HG03354 (cell line): ENCODE results near the gene USP4.
"Not testable (repeated sequence)": the region's sequence is repeated elsewhere in the genome, so short reads cannot be mapped to it uniquely, and the experiment has no call there.

Source experiments
- ATAC-seq: cut with Tn5 transposase; IDR thresholded peaks from one replicate; pipeline ENCODE4 v1.9.1; 2021; ENCODE audit warnings: mild to moderate bottlenecking; ENCODE audit not compliant: unreplicated experiment, poor library complexity, severe bottlenecking

Gene USP4

DNA sequence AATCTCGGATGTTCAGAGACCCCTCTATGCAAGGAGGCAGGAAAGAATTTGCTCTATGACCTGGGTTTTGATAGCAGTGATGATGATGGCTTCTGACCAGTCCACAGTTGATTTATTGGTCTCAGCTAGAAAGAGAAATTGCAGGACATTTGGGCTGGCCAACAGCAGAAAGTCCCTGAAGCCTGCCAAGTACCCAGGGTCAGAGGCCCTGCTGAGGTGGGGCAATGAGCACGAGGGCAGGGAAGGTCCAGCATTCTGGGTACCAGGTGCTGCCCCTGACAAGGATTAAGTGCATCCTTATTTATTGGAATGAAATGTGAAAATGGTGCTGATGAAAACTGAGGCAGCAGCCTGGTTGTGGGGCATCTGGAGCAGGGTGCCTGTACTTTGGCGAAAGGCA, 82.7 kb downstream of the USP4 start:
- ATAC-seq: no peak

DNA sequence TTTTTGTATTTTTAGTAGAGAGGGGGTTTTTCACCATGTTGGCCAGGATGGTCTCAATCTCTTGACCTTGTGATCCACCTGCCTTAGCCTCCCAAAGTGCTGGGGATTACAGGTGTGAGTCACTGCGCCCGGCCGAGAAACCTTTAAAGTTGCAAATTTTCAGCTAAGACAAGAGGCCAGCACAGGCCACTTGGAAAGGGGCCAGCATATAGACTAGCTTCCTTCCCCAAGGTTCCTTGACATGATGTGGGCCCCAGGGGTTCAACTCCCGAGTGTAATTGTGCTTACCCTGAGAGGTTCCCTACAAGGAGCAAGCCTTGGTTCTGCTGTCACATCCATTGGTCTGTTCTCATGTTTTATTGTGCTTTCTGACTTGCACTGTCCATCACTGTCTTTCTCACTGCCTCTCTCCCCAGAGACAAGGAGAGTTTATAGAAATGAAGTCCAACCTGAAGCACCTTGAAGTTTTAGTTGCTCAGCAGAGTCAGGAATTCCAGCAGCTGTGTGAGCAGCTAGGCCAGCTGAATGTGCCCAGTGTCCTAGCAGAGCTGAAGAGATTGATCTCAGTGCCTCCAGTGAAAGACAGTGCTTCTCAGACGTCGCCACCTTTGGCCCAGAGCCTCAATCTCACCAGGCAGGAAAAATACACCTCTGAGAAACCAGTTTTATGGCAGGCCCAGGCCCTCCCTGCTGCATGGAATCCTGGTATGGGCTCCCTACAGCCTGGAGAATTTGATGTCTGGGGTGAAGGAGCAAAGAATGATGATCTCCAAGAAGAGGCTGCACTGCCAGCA, 83.9 kb downstream of the USP4 start:
- no peak for ATAC-seq

DNA sequence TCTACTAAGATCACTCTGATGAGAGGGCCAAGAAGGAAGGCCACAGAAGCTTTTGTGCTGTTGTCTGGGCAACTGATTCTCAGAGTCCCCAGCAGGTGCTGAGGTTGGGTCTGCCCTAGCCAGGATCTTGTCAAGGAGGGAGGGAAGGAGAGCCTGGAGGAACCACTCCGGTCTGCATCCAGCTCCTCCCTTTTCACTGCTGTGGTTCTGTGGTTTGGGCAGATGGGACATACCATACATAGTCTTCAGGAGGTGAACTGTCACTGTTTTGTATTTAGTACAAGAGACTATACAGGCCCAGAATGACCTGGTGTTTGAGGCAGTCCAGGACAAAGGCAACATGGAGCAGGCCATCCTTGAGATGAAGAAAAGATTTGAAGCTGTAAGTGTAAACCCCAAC, 84.7 kb downstream of the USP4 start:
- ATAC-seq: no peak

DNA sequence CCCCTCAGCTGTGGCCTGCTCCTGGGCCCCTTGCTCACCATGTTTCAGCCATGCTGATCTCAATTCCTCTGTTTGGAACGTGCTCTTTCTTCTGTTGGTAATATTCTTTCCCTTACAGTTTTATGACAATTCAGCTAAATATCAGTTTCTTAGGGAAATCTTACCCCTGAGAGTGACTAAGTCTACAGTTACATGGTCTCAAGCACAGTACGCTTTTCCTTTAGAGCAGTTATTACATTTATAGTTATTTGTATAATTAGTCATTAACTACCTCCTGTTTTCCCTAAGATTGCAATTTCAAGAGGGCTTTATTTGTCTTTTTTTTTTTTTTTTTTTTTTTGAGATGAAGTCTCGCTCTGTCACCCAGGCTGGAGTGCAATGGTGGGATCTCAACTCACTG, 86.3 kb downstream of the USP4 start:
- no peak for ATAC-seq

DNA sequence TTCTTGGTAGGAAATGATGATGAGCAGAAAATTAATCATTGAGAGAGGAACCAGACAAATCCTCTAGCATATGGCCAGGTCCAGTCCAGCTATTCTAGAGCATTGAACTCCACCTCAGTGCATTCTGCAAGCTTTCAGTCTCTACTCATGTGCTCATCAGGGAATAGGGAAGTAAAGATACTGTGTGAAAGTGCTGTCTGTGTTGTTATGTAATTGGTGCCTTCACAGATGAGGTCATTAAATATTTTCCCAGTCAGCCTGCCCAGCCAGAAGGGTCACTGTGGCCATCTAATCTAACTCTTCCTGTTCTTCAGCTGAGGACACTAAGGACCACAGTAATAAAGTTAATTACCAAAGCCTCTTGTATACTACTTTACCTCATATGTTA, 91.0 kb downstream of the USP4 start:
- no peak for ATAC-seq

DNA sequence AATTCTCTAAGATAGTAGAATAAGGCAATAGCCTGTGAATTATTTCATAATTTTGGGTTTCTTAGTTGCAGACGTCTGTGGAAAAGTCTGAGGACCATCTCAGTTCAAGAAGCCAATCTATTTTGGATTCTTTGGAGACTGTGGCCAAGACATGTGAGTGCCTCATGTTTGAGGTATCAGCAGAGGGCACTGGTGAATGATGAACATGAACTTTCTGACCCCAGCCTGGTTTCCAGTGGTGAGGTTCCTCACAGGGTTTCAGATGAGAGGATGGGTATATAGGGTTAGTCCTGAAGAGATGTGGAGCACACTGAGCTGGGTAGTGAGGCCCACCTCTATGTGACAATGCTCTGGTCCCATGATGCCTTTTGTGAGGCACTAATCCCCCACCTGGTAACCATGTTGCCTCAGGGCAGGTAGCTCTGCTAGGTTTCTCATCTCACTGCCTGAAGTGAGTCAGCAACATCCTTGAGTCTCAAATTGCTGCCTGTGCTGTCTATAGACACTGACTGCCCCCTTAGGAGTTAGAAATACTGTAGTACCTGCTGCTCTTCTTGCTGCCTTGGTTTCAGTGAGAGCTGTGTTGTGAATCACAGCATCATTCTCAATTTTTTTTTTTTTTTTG, 95.2 kb downstream of the USP4 start:
- no peak for ATAC-seq

DNA sequence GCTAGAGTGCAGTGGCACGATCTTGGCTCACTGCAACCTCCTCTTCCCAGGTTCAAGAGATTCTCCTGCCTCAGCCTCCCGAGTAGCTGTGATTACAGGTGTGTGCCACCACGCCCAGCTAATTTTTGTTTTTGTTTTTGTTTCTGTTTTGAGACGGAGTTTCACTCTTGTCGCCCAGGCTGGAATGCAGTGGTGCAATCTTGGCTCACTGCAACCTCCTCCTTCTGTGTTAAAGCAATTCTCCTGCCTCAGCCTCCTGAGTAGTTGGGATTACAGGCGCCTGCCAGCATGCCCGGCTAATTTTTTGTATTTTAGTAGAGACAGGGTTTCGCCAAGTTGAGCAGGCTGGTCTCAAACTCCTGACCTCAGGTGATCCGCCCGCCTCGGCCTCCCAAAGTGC, 99.8 kb downstream of the USP4 start:
- ATAC-seq: not testable (repeated sequence)

DNA sequence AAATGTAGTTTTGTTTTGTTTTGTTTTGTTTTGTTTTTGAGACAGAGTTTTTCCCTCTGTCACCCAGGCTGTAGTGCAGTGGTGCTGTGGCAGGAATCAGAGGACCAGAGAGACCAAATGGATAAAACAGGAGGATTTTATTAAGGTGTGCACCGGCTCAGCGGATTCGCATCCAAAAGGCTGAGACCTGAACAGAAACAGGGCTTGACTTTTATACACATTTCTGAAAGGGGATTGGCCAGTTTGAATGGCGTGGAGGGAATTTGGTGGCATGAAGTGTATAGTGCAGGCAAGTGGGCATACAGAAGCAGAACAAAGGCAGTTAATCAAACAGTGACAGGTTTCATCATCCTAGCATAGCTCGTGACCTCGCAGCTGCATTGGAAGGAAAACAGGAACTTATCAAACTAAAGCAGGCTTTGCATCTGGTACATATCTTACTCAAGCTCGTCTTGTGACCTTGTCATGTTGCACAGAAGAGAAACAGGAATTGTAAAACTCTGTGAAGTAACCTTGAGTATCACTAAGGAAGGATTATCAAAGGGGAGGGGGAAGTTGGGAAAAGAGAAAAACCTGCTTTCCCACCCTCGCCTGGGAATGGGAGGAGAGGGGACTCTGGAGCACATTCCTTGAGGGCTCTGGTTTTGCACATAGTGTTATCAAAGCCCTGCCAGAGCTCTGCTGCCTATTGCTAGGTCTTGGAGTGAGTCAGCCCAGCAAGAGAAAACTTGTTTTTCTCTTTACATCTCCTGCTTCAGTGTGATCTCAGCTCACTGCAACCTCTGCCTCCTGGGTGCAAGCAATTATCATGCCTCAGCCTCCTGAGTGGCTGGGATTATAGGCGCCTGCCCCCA, 101.4 kb downstream of the USP4 start:
- no peak for ATAC-seq

DNA sequence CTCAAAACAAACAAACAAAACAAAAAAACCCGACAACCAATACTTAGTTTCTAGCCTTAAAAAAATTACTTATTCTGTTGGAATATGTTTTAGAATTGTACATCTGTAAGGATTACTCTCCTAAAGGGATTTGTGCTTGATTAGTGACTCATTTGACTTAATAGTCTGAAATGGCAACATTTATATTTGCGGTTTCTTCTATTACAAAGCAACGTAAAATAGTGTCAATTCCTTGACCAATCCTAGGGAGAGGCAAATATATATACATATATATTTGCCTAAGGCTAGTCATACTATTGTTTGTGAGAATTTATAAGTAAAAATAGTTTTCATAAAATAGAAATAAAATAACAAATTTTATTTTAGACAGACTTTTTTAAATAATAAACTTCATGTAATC, 102.5 kb downstream of the USP4 start:
- ATAC-seq: no peak

DNA sequence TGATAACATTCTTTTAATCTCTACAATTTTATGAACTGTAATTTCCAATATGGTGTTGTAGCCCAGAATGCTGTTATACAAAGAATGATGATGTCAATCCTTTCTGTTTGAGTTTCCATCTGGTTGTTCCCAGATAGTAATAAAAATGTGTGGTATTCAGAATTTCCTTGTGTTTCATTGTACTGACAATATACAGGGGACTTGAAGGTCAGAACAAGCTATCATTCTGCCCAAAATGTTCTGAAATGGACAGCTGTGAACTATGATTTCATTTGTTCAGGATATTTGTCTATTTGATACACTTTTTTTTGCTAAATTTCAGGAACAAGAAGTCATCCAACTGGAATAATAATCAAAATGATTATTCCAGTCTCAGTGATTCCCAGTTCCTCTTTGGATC, 103.6 kb downstream of the USP4 start:
- no peak for ATAC-seq

DNA sequence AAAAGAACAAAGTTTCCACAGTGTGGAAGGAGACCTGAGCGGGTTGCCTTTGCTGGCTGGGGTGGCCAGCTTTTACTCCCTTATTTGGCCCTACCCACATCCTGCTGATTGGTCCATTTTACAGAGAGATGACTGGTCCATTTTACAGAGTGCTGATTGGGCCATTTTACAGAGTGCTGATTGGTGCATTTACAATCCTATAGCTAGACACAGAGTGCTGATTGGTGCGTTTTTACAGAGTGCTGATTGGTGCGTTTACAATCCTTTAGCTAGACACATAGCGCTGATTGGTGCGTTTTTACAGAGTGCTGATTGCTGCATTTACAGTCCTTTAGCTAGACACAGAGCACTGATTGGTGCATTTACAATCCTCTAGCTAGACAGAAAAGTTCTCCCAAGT, 111.0 kb downstream of the USP4 start:
- ATAC-seq: not testable (repeated sequence)
